SK-N-SH (cell line): ENCODE measurements around the gene AKR1A1.

Source experiments
- ELF1 ChIP-seq: IDR thresholded peaks from 2 replicates; pipeline ENCODE4 v1.4.0; 2012
- EZH2phosphoT487 ChIP-seq: fragments of 200-600 bp; sonication (generic); IDR thresholded peaks from 2 replicates; pipeline ENCODE4 v1.6.1; 2017; ENCODE audit warnings: low read depth, mixed run types, mild to moderate bottlenecking, antibody characterized with exemption, moderate library complexity, borderline replicate concordance
- SMC3 ChIP-seq: IDR thresholded peaks from 2 replicates; pipeline ENCODE4 v1.6.1; 2012; ENCODE audit warnings: low read depth, low read length, improper control_type of control experiment

- TF ChIP-seq ELF1 (no peak), SMC3 (no peak), EZH2phosphoT487 (no peak)
Observed at GRCh38 chr1:45585110-45585426, 34.4 kb downstream of the AKR1A1 start.
